OCI-LY7 (cell line): ENCODE measurements around the gene MYBPC2.

ENCODE experiments used
- EZH2phosphoT487 ChIP-seq: fragments of 200-600 bp; sonication (generic); IDR thresholded peaks from 2 replicates; pipeline ENCODE4 v1.6.1; 2018; ENCODE audit warnings: low read depth, borderline replicate concordance, mild to moderate bottlenecking, mixed run types, antibody characterized with exemption, low read length, moderate library complexity, mixed read lengths
- TF ChIP-seq, protein P1 (sequence below): fragments of 200-600 bp; sonication (generic); conservative IDR thresholded peaks from 2 replicates; pipeline ENCODE4 v1.5.1; 2014; ENCODE audit warnings: mild to moderate bottlenecking, antibody characterized with exemption, low read length, moderate library complexity, mixed read lengths

DNA sequence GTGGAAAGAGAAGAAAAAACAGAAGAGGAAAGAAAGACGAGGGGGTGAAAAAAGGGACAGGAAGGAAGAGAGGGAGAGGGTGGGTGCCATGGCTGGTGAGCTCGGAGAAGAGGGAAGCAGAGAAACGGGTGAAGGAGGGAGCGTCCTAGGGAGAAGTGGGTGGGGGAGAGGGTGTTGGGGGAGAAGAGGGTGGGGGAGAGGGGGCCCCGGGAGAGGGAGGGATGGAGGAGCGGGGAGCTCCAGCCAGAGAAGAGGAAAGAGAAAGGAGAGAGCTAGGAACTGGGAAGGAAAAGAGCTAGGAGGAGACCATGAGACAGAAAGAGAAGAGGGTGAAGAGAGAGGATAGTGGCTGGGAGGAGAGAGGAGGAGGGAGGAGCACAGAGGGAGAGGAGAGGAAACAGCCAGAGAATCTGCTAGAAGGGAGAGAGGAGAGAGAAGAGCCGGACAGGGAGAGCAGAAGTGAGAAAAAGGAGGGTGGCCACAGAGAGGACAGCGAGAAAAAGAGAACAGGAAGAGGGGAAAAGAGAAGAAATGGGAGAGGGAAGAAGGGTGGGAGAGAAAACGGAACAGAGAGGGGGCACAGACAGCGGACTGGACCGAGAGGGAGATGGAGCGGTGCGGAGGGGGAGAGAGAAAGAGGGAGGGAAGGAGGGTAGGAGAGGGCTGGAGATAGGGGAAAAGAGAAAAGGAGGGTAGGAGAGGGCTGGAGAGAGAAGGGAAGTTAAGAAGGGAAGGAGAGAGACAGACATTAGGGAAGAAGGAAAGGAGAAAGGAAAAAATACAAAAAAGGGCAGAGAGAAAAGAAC is 55.9 kb downstream of the MYBPC2 start:
- TF ChIP-seq, protein P1, sequence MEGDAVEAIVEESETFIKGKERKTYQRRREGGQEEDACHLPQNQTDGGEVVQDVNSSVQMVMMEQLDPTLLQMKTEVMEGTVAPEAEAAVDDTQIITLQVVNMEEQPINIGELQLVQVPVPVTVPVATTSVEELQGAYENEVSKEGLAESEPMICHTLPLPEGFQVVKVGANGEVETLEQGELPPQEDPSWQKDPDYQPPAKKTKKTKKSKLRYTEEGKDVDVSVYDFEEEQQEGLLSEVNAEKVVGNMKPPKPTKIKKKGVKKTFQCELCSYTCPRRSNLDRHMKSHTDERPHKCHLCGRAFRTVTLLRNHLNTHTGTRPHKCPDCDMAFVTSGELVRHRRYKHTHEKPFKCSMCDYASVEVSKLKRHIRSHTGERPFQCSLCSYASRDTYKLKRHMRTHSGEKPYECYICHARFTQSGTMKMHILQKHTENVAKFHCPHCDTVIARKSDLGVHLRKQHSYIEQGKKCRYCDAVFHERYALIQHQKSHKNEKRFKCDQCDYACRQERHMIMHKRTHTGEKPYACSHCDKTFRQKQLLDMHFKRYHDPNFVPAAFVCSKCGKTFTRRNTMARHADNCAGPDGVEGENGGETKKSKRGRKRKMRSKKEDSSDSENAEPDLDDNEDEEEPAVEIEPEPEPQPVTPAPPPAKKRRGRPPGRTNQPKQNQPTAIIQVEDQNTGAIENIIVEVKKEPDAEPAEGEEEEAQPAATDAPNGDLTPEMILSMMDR = no peak
- TF ChIP-seq EZH2phosphoT487 = no peak
